Stimulated activated naive CD8-positive, alpha-beta T cell treated with anti-CD3 and anti-CD28 coated beads, Interleukin-15, Interleukin-2, amounts not matched to agents 100 U/mL and 50 U/mL, for 24 hours (primary cell): ENCODE measurements around the gene FAM53C.
"Not testable (repeated sequence)": the region's sequence is repeated elsewhere in the genome, so short reads cannot be mapped to it uniquely, and the experiment has no call there.

Source experiments
- ATAC-seq: fragments of 150-1000 bp; cut with Tn5 transposase; one replicate; pipeline ENCODE4 v1.10.0; 2021
- DNase-seq: peaks from one replicate; pipeline ENCODE4 v3.0.0; 2021

Gene FAM53C

DNA sequence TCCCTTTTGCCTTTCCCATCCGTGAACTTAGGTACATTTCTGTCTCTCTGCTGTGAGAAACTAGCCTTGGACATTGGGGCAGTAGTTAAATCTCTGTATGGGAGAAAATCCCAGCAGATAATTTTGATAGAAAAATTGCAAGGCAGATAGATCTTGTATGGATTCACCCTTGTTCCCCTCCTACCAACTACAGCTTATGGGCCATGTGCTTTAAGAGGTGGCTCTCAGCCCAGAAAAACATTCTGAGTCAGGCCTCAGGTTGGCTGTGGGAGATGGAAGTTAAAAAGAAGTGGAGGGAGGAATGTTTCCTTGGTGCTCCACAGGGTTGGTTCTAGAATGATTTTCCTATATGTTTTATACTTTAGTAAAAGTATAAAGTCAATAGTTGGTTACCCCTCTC, 13.0 kb downstream of the FAM53C start:
- no peak for DNase-seq
- no peak for ATAC-seq

DNA sequence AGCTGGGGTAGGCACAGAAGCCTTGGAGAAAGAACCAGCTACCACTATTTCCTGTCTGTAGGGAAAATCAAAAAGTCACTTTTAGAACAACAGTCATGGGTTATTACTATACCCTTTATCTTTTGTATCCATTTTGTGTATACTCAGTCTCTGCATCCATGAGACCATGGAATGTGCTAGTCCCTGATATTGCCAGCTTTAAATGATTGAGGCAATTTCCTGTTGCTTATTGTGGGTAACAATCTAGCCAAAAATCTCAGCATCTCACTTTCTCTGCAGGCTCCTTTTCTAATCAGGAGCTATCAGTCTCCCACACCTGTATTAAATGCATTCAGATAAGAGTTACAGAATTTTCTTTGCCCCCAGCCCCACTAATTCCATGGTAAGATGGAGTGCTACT, 13.5 kb downstream of the FAM53C start:
- ATAC-seq (no peak), DNase-seq (no peak)

DNA sequence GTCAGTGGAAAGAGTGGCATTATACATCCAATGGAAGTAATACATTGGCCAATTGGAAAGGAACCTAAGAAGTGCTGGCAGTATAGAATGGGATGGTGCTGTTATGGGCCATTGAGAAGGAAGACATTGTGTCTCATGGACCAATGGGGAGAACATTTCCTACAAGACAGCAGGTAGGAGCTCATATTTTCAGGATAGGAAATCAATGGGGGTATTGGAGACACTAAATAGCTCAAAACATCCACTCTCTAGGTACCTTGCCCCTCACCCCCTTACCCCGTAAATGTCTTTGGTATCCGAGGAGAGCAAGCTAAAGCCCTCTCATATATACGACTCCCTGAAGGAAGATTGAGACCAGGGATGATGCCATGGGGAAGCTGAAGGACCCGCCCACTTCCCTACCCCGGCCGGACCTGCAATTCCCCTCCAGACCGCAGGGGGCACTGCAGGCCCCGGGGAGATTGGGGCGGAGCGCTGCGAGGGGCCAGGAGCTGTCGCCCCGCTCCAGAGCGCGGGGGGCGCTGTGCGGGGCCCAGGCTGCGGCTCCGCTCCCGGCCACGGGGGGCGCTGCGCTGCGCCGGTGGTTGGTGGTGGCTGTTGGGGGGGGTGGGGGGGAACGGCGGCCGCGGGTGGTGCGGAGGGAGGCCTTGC, 14.1 kb downstream of the FAM53C start, which contains the start of gene KDM3B:
KDM3B (plus strand) TSS at position 615 of the 651 bp plus-strand sequence. CDS start 111 bp downstream, outside the sequence.
- peak; percentile 95 for DNase-seq
- peak; percentile 89 for ATAC-seq

DNA sequence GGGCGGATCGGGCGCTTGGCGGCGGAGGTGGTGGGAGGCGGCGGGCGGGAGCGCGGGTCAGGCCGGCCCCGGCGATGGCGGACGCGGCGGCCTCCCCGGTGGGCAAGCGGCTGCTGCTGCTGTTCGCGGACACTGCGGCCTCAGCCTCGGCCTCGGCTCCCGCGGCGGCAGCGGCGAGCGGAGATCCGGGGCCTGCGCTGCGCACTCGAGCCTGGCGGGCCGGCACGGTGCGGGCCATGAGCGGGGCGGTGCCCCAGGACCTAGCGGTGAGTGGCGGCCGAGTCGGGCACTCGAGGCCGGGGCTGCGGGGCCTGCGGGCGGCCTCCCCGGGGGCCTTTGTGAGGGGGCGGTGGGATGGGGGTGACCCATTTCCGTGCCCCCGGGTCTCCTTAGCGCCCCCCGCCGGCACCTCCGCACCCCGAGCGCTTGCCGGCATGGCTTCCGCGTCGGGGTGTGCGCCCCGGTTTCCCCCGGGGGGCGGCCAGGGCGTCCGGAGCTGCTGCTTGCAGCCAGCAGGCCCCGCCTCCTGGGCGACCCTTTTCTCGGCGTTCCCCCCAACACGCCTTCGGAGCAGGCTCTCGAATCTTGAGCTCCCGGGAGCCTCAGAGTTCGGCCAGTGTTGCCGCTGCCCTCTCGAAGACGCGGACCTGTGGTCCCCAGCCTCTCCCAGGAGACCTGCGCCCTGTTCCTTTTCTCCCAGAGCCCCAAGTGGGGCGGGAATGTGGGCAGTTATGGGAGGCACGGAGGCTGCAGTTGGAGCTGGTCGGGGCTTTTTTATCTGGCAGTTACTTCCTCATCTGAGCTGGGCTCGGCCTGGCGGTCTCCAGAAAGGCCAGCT, 14.9 kb downstream of the FAM53C start:
- DNase-seq (peak; percentile 83), ATAC-seq (peak; percentile 58)

DNA sequence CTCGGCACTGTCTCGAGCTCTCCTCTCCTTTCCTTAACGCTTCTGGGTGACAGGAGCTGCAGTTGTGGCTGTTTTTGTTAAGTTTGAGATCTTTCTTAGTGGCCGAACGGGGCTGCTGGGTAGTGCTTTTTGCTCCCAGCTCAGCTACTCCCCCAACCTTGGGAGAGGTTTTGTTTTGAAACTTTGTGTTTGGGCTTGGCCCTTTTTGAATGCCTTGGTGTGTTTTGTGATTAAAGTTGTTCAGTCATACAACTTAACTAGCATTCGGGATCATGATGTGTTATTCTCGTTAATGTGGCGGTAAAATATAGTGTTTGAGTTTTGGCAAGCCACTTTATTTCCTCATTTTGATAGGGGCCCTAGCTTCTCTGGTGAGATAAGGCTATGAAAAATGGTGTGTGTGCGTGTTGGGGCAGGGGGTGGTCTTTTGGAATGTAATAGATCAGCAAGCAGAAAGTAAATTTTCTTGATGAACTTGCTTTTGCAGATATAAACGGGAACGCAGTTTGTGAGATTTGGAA, 15.6 kb downstream of the FAM53C start:
- ATAC-seq (no peak), DNase-seq (no peak)

DNA sequence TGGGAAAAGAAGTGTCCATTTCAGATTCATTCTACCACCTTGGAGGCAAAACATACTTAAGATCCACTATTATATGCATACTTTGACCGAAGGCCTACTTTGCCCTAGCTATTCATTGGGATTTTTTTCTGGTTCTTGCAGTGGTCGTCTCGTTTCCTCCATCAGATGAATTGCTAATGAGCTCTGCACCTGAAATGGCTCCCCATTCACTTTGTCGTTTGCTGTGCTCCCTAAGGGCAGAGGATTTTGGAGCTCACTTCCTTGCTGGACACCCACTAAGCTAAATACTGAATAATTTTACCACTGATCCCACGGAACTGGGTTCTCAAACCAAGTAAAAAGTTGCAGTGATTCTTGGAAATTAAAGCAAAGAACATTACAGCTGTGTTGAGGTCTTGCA, 16.3 kb downstream of the FAM53C start:
- ATAC-seq (no peak), DNase-seq (no peak)

DNA sequence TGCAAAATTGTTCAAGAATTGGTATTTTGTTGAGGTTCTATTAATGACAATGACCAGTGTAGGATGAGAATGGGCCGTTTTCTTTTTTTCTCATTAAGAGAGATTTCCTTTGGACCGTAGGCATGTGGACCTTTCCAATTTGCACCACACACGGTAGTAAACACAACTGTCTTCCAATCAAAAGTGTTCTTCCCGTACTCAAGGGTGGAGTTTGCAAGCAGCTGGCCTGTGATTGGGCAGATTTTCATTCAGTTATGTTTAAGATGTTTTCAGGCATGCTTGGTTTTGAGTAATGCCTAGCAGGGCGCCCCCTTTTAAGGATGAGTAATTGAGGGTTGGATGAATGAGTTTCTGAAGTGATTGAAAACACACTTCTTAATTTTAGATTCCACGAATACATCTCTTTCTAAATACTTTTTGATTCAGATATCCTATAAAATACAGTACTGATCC, 16.9 kb downstream of the FAM53C start:
- DNase-seq (peak; percentile 53), ATAC-seq (peak; percentile 41)

DNA sequence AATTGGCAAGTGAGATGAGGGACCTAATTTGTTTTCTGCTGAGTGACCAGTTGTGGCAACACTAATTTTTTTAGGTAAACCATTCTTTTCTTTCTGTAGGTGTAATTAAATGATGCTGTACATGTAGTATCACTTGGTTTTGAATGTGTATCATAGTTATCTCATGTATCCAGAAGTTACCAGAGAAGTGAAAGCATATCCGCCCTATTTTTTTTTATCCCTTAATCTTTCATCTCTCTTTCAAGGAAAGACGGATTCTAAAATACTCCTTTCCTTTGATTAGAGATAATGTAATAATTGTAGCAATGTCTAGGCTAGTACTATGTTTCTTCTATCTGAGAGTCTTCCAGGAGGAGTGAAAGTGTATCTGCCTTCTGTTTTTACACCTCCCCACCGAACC, 21.6 kb downstream of the FAM53C start:
- ATAC-seq: no peak
- DNase-seq: no peak

DNA sequence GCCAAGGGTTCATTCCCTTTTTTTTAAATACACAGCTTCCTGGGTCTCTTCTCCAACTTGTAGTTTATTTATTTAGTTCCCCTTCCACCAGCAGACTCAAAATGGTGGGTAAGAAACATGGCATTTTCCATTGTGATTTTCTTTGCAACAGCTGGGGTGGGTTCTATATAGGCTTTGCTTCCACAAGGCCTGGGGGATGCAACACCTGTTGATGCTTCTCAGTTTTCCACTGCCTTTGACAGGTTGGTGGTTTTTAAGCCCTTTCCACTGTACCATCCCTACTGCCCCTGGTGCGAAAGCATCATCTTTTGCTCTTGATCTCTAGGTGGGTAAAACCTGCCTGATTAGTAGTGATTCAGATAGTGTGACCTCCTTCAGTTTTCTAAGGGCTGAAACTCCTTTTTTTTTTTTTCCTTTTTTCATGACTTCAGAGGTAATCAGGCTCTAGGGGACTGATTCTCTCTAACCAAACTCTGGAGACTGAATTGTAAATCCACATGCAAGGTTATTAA, 22.9 kb downstream of the FAM53C start:
- ATAC-seq (peak; percentile 55), DNase-seq (no peak)

DNA sequence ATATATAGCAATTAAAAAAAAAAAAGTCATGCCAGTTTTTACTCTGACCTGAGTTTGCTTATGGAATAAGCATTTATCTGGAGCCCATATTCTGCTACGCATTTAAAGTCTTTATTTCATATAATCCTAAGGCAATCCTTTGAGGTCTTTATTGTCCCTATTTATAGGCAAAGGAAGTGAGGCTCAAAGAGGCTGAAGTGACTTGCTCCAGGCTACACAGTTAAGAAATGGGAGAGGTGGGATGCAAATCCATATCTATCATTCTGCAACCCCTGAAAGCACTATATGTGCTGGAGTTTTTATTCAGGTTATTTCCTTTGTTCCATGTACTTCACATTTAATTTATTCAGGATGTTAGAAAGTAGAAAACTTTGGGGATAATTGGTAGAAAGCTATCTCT, 26.5 kb downstream of the FAM53C start:
- no peak for DNase-seq
- no peak for ATAC-seq

DNA sequence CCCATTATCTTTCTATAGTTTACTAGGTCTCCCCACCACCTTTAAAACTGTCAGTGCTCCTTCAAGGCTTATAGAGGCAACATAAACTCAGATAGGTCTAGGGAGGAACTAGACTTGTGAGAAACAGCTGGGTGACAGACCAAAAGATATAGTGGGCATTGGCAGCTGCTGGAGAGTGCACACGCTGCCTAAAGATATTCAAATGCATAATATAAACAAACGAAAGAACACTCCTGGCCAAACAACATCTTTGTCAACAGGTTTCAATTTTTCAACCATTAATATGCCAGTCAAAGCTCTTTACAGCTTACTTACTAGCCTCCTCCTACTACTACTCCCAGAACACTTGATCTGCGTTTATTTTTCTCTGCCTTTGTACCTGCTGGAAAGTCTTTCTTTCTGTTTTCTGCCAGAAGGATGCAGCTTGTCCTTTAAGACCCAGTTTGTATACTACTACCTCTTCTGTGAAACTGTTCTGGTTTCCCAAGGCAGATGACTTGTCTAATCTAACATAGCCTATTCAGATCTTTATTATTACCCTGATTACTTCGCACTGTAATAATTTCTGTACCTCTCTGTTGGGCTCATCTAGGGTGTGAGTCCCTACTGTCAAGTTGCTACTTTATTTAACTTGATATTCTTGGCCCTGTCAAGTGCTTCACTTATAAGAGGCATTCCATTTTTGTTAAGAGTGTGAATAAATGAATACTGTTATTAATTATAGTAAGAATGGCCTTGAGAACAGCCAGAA, 28.7 kb downstream of the FAM53C start:
- DNase-seq: no peak
- ATAC-seq: no peak

DNA sequence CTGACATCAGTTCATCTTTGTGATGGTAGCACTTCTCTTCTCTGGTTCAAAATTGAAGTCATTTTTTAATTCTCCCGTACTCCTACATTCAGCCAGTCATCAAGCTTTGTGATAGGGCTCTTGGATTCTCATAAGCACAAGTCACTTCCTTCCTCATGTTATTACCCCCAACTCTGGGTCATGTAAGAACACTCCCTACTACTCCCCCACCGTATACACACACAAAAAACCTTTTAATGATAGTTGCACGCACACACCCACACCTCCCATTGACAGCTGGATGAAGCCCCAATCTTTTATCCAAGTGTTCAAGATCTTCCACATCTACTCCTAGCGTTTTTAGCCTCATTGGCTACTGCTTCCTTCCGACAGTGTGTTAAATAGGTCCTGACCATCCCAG, 31.2 kb downstream of the FAM53C start:
- DNase-seq (no peak), ATAC-seq (no peak)

DNA sequence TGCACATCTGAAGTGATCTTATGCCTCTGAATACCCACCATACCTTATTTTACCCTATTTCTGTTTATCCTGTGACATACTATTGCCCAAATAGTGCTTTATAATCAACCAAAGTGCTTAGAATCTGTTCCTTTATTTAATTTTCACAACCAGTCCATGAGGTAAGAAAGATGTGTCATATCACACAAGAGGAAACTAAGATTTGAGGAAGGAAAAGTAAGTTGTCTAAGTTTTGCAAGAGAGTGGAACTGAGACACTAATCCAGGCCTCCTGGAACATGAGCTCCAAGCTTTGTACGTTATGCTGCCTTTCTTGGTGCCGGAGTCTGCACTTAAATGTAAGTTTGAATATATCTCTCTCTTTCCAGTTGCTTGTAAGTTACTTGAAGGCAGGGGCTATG, 31.6 kb downstream of the FAM53C start:
- DNase-seq (no peak), ATAC-seq (no peak)

DNA sequence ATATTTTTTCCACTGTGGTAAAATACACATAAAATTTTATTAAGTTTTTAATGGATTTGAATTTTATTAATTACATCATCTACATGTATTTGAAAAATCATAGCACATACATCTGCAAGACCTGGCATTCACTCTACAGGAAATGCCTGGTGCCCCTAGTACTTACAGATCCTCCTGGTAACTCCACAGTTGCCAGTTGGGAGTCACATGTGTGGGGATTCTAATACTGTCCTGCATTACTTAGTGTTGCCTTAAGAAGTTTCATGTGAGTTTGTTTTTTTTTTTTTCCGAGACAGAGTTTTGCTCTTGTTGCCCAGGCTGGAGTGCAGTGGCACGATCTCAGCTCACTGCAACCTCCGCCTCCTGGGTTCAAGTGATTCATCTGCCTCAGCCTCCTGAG, 32.5 kb downstream of the FAM53C start:
- ATAC-seq (no peak), DNase-seq (no peak)

DNA sequence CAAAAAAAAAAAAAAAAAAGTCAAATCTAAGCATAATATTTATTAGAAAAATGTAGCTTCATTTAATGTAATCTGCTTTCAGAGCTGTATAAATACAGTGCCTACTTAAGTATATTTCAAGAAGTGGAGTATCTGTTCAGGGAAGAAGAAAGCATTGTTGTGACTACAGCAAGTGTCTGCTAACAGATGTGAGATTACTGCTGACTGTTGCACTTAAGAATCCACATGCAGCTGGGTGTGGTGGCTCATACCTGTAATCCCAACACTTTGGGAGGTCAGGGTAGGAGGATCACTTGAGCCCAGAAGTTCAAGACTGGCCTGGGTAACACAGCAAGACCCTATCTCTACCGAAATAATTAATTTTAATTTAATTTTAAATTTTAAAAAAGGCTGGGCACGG, 33.4 kb downstream of the FAM53C start:
- ATAC-seq: no peak
- DNase-seq: no peak

DNA sequence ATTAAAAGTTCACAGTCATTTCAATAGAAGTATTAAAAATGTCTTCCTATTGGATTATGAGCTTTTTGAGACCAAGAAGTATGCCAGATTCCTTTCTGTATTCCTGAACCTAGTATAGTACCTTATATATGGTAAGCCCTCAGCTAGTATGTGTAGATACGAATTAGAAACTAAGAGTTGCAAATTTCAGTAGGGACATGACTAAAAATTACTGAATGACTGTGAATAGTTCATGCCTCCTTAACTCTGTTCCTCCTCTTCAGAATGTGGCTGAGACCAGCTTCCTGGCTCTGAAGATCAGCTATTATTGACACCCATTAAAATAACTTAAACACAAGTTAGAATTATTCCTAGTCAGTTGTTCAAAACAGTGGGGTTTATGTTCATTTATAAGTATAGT, 34.2 kb downstream of the FAM53C start:
- no peak for DNase-seq
- peak; percentile 40 for ATAC-seq

DNA sequence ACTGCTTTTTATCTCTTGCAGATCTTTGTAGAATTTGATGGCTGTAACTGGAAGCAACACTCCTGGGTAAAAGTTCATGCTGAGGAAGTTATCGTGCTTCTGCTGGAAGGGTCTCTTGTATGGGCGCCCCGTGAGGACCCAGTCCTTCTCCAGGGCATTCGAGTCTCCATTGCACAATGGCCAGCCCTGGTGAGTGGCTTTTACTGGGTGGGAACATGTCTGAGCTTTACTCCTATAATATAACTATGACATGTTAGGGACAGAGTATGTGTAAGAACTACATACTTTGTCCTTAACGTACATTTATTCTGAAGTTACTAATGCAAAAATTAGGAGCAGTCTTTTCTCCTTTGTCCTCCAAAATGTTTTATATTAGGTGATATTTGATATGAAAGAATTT, 34.6 kb downstream of the FAM53C start:
- ATAC-seq: no peak
- no peak for DNase-seq

DNA sequence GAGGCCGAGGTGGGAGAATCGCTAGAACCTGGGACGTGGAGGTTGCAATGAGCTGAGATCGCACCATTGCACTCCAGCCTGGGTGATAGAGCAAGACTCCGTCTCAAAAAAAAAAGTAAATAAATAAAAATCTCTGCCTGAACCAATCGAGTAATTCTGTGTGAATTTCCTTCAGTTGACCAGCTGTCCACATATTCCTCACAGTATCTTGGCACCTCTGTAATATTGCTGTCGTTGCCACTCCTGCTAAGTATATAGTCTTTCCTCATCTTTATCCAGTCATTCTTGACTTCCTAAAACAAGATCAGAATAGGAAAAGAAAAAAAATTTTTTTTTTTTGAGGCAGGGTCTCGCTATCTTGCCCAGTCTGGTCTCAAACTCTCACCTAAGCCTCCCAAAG, 44.3 kb downstream of the FAM53C start:
- DNase-seq (no peak), ATAC-seq (no peak)

DNA sequence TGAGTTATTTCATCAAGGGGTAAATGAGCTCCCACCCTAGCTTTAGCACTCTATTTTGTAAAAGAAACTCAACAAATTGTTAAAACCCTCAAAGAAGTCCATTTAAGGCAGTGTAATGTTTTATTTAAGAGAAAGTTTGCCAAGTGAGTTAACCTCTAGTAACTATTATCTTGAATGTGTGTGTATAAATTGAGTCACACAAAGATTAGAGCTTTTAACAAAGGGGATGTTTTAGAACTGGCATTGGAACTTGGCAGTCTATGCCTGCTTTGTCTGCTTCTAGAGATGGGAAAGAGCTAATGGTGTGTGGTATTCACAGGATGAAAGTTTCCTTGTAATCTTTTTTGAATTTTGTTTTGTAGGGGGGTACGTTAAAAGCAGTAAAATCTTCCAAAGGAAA, 47.6 kb downstream of the FAM53C start:
- no peak for ATAC-seq
- DNase-seq: no peak

DNA sequence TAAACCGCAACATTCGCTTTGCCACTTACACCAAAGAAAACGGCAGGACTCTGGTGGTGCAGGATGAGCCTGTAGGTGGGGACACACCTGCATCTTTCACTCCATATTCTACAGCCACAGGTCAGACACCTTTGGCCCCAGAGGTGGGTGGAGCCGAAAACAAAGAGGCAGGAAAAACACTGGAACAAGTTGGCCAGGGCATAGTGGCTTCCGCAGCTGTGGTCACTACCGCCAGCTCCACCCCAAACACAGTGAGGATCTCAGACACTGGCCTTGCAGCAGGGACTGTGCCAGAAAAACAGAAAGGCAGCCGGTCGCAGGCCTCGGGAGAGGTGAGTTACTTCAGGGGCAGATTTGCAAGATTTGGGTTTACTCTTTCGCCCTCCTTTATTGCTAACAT, 48.2 kb downstream of the FAM53C start:
- DNase-seq (no peak), ATAC-seq (no peak)

DNA sequence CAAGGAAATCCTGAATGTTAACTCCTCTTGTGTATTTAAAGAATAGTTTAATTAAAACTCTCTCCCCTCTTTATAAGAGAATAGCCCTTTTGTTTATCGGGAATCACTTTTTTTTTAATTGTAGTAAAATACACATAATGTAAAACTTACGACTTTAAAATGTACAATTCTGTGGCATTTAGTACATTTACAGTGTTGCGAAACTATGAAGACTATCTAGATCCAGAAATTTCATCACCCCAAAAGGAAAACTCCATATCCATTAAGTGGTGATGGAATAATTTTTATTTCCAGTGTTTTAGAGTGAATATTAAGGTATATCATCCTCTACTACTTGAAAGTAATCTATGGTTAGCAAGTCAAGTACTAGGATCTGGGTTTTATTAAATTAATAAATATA, 51.3 kb downstream of the FAM53C start:
- DNase-seq: no peak

DNA sequence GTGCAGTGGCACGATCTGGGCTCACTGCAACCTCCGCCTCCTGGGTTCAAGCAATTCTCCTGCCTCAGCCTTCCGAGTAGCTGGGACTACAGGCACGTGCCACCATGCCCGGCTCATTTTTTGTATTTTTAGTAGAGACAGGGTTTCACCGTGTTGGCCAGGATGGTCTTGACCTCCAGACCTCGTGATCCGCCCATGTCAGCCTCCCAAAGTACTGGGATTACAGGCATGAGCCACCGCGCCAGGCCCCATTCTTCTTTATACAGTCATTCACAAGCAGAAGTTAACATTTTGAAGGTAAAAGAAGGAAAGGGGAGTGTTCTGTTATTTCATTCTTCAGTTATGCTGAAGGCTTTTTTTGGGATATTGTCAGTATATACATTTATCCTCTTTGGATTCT, 51.8 kb downstream of the FAM53C start:
- not testable (repeated sequence) for DNase-seq, ATAC-seq

More for the DNA sequence above, 51.3 kb downstream of the FAM53C start:
- no peak for ATAC-seq
